GM23248 (cell line): ENCODE results near the gene NSMCE3. TPM values are rescaled to one million over a fixed set of nuclear protein-coding genes. Genes with fewer than 3 reads are reported as not detected.

Source experiments
- DNase-seq: peaks from one replicate; pipeline ENCODE4 v3.0.0-alpha.2; 2015
- H2AFZ ChIP-seq: fragments of 200-600 bp; sonication (generic); 2 replicates; pipeline ENCODE4 v1.6.1; 2016; ENCODE audit warnings: antibody characterized with exemption
- H3F3A ChIP-seq: fragments of 200-600 bp; sonication (generic); 2 replicates; pipeline ENCODE4 v1.6.1; 2016; ENCODE audit warnings: mild to moderate bottlenecking, antibody characterized with exemption, mixed run types; ENCODE audit not compliant: insufficient read depth
- H3K27ac ChIP-seq: fragments of 200-600 bp; sonication (generic); 2 replicates; pipeline ENCODE4 v1.5.1; 2016; ENCODE audit warnings: mild to moderate bottlenecking
- H3K27me3 ChIP-seq: fragments of 200-600 bp; sonication (generic); replicated peaks from 2 replicates; pipeline ENCODE4 v1.6.1; 2016; ENCODE audit warnings: mild to moderate bottlenecking; ENCODE audit not compliant: insufficient read depth
- H3K36me3 ChIP-seq: fragments of 200-600 bp; sonication (generic); 2 replicates; pipeline ENCODE4 v1.6.1; 2016; ENCODE audit warnings: low read depth, mild to moderate bottlenecking
- H3K4me1 ChIP-seq: fragments of 200-600 bp; sonication (generic); 2 replicates; pipeline ENCODE4 v1.6.1; 2016; ENCODE audit warnings: mild to moderate bottlenecking; ENCODE audit not compliant: insufficient read depth
- H3K4me2 ChIP-seq: fragments of 200-600 bp; sonication (generic); one replicate; pipeline ENCODE4 v1.6.1; 2016; ENCODE audit warnings: mild to moderate bottlenecking; ENCODE audit not compliant: unreplicated experiment
- H3K4me3 ChIP-seq: fragments of 200-600 bp; sonication (generic); 2 replicates; pipeline ENCODE4 v1.5.1; 2016; ENCODE audit warnings: mild to moderate bottlenecking
- H3K79me2 ChIP-seq: fragments of 200-600 bp; sonication (generic); 2 replicates; pipeline ENCODE4 v1.6.1; 2016; ENCODE audit warnings: mild to moderate bottlenecking; ENCODE audit not compliant: insufficient read depth
- H3K9ac ChIP-seq: fragments of 200-600 bp; sonication (generic); 2 replicates; pipeline ENCODE4 v1.6.1; 2016; ENCODE audit warnings: mild to moderate bottlenecking
- H3K9me2 ChIP-seq: fragments of 200-600 bp; sonication (generic); 2 replicates; pipeline ENCODE4 v1.6.1; 2016; ENCODE audit warnings: mixed run types, mild to moderate bottlenecking, moderate library complexity; ENCODE audit not compliant: insufficient read depth
- H3K9me3 ChIP-seq: fragments of 200-600 bp; sonication (generic); one replicate; pipeline ENCODE4 v1.6.1; 2017; ENCODE audit warnings: low read depth
- H4K20me1 ChIP-seq: fragments of 200-600 bp; sonication (generic); 2 replicates; pipeline ENCODE4 v1.6.0; 2016; ENCODE audit not compliant: insufficient read depth
- EZH2 ChIP-seq: fragments of 200-600 bp; sonication (generic); IDR thresholded peaks from 2 replicates; pipeline ENCODE4 v1.6.1; 2018; ENCODE audit warnings: antibody characterized with exemption, mild to moderate bottlenecking; ENCODE audit not compliant: insufficient read depth, poor library complexity, severe bottlenecking
- EZH2phosphoT487 ChIP-seq: fragments of 200-600 bp; sonication (generic); IDR thresholded peaks from 2 replicates; pipeline ENCODE4 v1.6.1; 2018; ENCODE audit warnings: antibody characterized with exemption, moderate library complexity, mild to moderate bottlenecking, low read depth; ENCODE audit not compliant: insufficient read depth
- WGBS, 2 experiments: methylation state at CpG; one replicate each; pipeline ENCODE4 v1.1.6; 2015 to 2017; ENCODE audit warnings: low lambda C conversion rate in 2 of 2, low coverage in 1 of 2; ENCODE audit errors: missing lambda C conversion rate in 2 of 2; 5-methylcytosine and 5-hydroxymethylcytosine counted together
- in situ Hi-C: fragments of 300-500 bp; cut with MboI; formaldehyde crosslinking; loops from 2 replicates; pipeline ENCODE4 v1.15.0; 2020
- polyA plus RNA-seq: library from polyadenylated mRNA; unstranded; fragments of >200 nt; fragmentation: Nextera tagmentation; extraction: Ambion mirVana; gene quantifications from 2 replicates; pipeline ENCODE4 v1.2.1, GENCODE V29; 2016
- total RNA-seq: library from RNA; depleted of rRNA; stranded (reverse); fragments of >200 nt; shearing (Covaris generic); gene quantifications from 2 replicates; pipeline ENCODE4 v1.2.3, GENCODE V29; 2014

The NSMCE3 gene
- total and polyA plus RNA-seq, 2 experiments from 2014 or later: 9.2 to 10.2 TPM

- H3K4me3 ChIP-seq: no peak overlapping the region
- H3K9me3 ChIP-seq: no peaks in the 10 kb centered on the region
- no peak for TF ChIP-seq EZH2
- TF ChIP-seq EZH2phosphoT487: no peak
- H3K4me1 ChIP-seq: no peaks in the 10 kb centered on the region
- H3F3A ChIP-seq: no peaks in the 10 kb centered on the region
- no peak overlapping the region for H3K27ac ChIP-seq
- no peaks in the 10 kb centered on the region for H3K9me2 ChIP-seq
- H3K4me2 ChIP-seq: no peak overlapping the region
- in situ Hi-C loops: no loop called here
- no peak overlapping the region for H2AFZ ChIP-seq
- no peaks in the 10 kb centered on the region for H4K20me1 ChIP-seq
- peaks cover 6% of the 10 kb centered on the region; the same call in 1 of the 2 replicates for H3K27me3 ChIP-seq
- no peak overlapping the region for H3K9ac ChIP-seq
- H3K79me2 ChIP-seq: no peaks in the 10 kb centered on the region
- no peak for DNase-seq
- H3K36me3 ChIP-seq: no peaks in the 10 kb centered on the region
These were observed 15.8 kb upstream of the NSMCE3 start for GRCh38 chr15:29285386-29285785.

- Histone ChIP-seq H2AFZ (no peak overlapping the region), H4K20me1 (no peaks in the 10 kb centered on the region), H3K27me3 (peaks cover 6% of the 10 kb centered on the region; the same call in 1 of the 2 replicates), H3K9ac (no peak overlapping the region), H3K36me3 (no peaks in the 10 kb centered on the region), H3K4me2 (no peak overlapping the region), H3K4me3 (no peak overlapping the region), H3K9me3 (no peaks in the 10 kb centered on the region), H3K27ac (no peak overlapping the region), H3K9me2 (no peaks in the 10 kb centered on the region), H3K4me1 (peaks cover 9% of the 10 kb centered on the region), H3K79me2 (no peaks in the 10 kb centered on the region), H3F3A (peaks cover 11% of the 10 kb centered on the region)
- no peak for TF ChIP-seq EZH2
- no peak for TF ChIP-seq EZH2phosphoT487
- WGBS, 2 experiments: 28 to 29% methylated on average over 1 of the region's 1 CpG
- DNase-seq: no peak
- in situ Hi-C loops: no loop called here
These were observed 13.8 kb upstream of the NSMCE3 start for GRCh38 chr15:29283381-29283780.

GRCh38 chr15:29280514-29280913, 10.9 kb upstream of the NSMCE3 start:
- in situ Hi-C loops: no loop called here
- peaks cover 14% of the 10 kb centered on the region for H3F3A ChIP-seq
- TF ChIP-seq EZH2phosphoT487: no peak
- no peak for TF ChIP-seq EZH2
- WGBS, 2 experiments: 54 to 64% methylated on average over 7 of the region's 7 CpGs
- DNase-seq: no peak
- no peak overlapping the region for H3K4me2 ChIP-seq
- H3K27ac ChIP-seq: no peak overlapping the region
- H3K9me2 ChIP-seq: no peaks in the 10 kb centered on the region
- H2AFZ ChIP-seq: no peak overlapping the region
- peaks cover 16% of the 10 kb centered on the region for H3K4me1 ChIP-seq
- no peaks in the 10 kb centered on the region for H3K9me3 ChIP-seq
- no peaks in the 10 kb centered on the region for H3K79me2 ChIP-seq
- H3K27me3 ChIP-seq: 0 out of 2 replicates have a peak, but pooled peaks cover 3% of the 10 kb centered on the region
- H3K36me3 ChIP-seq: no peaks in the 10 kb centered on the region
- no peak overlapping the region for H3K4me3 ChIP-seq
- H3K9ac ChIP-seq: no peak overlapping the region
- no peaks in the 10 kb centered on the region for H4K20me1 ChIP-seq

- Histone ChIP-seq H4K20me1 (no peaks in the 10 kb centered on the region), H3K9me3 (no peaks in the 10 kb centered on the region), H3K4me1 (peaks cover 16% of the 10 kb centered on the region), H3F3A (peaks cover 14% of the 10 kb centered on the region), H3K79me2 (no peaks in the 10 kb centered on the region), H3K27ac (peak overlapping the region; percentile 68), H3K36me3 (no peaks in the 10 kb centered on the region), H3K4me2 (no peak overlapping the region), H3K9ac (peak overlapping the region; percentile 38; the same call in 1 of the 2 replicates), H3K9me2 (no peaks in the 10 kb centered on the region), H2AFZ (peak overlapping the region; percentile 43), H3K4me3 (no peak overlapping the region), H3K27me3 (no peaks in the 10 kb centered on the region)
- 39 to 41% methylated on average over 3 of the region's 3 CpGs for WGBS, 2 experiments
- TF ChIP-seq EZH2phosphoT487: no peak
- TF ChIP-seq EZH2: no peak
- DNase-seq: peak; percentile 91
- in situ Hi-C loops: no loop called here
These were observed 8.9 kb upstream of the NSMCE3 start for GRCh38 chr15:29278436-29279105.
